HG03280 (cell line): Measurements from ENCODE around the gene MYOC.
"Not testable (repeated sequence)": the region's sequence is repeated elsewhere in the genome, so short reads cannot be mapped to it uniquely, and the experiment has no call there.

Experiments
- ATAC-seq: cut with Tn5 transposase; IDR thresholded peaks from one replicate; pipeline ENCODE4 v1.9.1; 2021; ENCODE audit warnings: mild to moderate bottlenecking, moderate library complexity; ENCODE audit not compliant: unreplicated experiment

MYOC gene

DNA sequence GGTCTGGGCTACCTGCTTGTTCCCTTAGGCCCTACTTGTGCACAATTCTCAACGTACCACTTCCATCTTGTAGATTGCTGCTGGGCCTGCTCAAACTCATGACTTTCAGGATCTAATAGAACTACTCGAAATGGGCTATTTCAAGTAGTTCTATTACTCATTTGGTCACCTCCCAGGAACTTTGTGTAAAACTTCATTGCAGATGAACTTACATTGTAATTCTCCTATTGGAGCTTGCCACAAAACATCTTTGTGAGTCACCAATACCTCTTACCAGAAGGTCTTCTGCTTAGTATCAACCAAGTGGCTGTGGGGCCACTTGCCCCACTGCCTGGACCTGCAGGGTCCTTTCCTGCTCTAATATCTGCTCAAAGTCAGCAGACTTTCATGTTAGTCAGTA lies 41.2 kb downstream of the MYOC start:
- ATAC-seq = no peak

DNA sequence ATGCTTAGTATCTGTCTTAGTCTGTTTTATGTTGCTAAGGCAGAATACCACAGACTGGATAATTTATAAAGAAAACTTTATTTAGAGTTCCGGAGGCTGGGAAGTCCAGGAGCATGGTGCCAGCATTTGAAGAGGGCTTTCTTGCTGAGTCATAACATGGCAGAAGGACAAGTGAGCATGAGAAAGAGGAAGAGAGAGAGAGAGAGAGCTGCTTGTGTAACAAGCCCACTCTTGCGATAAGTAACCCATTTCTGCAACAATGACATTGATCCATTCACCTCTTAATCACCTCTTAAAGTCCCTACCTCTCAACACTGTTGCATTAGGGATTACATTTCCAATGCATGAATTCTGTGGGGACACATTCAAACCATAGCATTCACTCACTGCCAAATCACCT lies 42.1 kb downstream of the MYOC start:
- ATAC-seq = no peak

DNA sequence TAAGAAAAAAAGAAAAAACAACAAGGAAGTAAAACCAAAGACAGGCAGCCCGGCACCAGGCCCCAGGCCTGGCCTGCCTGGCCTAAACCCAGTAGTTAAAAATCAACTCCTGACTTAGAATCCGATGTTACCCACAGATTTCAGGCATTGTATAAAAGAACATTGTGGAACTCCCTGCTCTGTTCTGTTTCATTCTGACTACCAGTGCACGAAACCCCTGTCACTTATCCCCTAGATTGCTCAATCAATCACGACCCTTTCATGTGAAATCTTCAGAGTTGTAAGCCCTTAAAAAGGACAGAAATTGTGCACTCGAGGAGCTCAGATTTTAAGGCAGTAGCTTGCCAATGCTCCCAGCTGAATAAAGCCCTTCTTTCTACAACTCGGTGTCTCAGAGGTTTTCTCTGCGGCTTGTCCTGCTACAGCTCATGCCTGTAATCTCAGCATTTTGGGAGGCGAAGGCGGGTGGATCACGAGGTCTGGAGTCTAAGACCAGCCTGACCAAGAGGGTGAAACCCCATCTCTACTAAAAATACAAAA lies 46.0 kb downstream of the MYOC start:
- ATAC-seq = no peak

DNA sequence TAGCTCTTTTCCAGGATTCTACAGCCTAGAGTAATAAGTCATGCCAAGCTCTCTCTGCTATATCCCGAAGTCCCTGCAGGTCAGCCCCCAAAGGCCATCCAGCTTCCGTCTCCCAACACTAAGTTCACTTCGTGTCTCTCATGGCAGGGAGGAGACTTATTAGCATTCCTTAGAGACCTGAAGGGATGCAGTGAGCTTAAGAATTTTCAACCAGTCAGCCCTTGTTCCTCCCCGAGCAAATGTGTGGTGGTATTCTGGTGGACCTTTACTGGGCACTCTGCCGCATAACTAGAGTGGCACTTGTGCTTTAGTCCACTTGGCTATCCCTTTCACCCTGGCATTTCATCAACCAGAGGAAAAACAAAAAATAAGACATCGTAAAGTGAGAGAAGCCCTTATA lies 49.4 kb downstream of the MYOC start:
- ATAC-seq = not testable (repeated sequence)

DNA sequence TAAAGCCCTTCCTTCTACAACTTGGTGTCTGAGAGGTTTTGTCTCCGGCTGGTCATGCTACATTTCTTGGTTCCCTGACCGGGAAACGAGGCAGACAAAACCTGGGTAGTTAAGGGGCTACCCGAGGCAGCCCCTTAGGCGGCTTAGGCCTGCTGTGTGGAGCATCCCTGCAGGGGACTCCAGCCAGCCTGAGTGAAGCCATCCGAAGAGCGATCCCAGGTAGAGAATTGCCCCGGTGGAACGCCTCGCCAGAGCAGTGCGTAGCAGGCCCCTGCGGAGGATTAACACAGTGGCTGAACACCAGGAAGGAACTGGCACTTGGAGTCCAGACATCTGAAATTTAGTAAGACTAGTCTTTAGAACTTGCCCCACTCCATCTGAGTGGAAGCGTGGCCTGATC lies 51.6 kb downstream of the MYOC start:
- no peak for ATAC-seq

DNA sequence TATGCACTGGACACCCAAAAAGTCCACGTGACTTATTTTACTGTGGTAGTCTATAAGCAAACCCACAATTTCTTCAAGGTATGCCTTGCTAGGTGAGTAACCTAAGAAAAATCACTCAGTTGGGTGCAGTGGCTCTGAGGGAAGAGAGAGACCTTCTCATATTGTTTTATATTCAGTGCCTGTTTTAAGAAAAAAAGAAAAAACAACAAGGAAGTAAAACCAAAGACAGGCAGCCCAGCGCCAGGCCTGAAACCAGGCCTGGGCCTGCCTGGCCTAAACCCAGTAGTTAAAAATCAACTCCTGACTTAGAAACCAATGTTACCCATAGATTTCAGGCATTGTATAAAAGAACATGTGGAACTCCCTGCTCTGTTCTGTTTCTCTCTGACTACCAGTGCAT lies 52.2 kb downstream of the MYOC start:
- ATAC-seq = not testable (repeated sequence)

DNA sequence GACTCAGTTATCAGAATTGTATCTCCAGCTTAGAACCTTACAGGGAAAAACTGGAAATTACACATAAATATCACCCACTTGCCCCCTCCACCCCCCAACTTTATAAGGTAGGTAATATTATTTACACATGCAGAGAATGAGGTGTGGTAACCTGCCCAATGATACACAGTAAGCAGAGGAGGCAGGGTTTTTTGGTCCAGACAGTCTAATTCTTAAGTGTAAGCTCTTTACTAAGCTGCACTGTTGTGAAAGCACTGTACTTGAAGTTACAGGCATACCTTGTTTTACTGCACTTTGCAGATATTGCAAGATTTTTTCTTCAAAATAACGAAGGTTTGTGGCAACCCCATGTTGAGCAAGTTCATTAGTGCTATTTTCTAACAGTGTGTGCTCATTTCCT lies 55.3 kb downstream of the MYOC start:
- ATAC-seq = no peak

DNA sequence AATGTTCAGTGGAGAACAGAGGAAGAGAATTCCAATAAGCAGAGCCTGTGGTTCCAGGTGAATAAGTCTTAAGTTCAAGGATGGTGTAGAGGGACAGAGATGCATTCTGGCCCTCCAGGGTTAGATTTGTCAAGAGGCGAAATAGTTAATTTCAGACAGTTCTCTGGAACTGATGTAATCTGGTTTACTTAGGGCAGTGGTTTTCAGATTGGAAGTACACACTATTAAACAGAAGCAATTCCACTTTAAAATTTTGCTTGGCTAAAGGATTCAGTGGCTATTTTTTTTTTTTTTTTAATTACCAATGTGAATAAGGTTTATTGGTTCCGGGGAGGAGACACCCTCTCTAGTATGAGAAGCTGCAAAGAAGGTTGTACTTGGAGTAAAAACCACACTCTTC lies 55.8 kb downstream of the MYOC start:
- ATAC-seq = no peak

DNA sequence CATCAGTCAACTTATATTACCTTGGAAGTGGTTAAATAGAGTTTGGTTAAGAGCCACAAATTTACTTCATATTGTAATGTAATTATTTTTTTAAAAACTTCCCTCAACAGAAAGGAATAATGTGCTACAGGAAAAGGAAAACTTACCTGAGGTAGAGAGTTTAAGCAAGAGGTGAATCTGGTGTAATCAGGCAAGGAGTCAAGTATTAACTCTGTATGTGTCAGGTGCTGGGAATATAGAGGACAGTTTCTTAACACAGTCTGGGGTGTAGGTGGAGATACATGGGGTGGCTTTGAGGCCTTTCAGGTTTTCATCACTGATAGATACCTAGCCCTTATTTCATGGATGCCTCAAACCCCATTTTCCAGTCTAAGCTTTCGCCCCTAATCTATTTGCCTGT lies 56.4 kb downstream of the MYOC start:
- no peak for ATAC-seq

DNA sequence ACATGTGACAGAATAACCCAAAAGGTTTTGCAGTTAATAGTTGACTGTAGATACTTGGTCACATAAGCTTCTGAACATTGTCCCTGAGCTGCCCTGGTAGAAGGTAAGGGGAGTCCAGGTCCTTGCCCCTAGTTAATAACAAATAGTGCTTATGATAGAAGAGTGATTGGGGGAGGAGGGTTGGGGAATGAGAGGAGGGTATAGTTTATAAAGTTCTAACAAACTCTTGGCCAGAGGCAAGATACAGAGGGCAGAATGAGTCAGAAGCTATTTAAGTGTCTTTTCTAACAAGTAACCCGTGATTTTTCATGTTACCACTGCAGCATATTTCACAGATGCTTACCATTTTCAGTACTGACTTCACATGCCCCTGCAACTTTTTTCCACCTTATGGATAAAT lies 57.2 kb downstream of the MYOC start:
- no peak for ATAC-seq

DNA sequence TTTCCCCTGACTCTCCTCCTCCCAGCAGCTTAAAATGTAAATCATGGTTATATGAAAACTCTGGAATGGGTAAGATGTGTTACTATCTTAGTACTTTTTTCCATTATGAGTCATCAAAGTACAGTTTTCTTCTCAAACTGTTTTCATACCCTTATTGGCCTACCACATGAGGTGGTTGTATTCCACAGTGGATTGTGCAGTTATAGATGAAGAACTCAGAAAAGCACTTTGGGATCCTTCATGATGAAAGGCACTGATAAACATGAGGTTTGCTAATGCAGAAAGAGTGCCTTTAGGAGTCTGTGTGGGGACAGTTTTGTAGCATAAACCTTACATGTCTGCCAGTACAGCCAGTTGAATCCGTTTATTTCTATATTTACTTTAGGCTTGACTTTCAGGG lies 62.5 kb downstream of the MYOC start:
- no peak for ATAC-seq

DNA sequence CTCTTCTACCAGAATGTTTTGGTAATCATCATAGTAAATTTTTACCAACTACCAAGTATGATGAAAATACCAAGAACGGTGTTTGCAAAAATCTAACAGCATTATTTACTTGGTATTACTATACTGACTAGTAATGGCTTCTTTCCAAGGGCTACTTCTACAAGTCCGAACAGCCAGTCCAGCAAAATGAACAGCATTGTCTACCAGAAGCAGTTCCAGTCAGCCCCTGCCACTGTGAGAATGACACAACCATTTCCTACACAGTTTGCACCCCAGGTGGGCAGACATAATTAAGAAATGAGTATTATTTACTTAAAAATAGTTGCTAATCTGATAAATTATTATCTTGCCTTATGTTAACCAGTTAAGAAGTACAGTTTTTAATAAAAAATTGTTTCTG lies 64.3 kb downstream of the MYOC start:
- ATAC-seq = no peak

DNA sequence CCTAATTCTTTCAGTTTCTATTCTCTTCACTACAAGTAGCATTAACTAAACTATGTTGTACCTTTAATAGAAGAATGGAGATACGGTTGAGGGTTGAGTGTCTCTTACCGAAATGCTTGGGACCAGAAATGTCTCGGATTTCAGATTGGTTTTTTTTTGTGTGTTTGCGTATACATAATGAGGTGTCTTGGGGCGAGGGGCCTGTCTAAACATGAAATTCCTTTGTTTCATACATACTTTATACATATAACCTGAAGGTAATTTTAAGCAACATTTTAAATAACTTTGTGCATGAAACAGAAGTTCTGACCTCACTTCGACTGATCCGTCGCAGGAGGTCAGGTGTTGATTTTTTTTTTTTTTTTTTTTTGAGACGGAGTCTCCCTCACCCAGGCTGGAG lies 66.8 kb downstream of the MYOC start:
- ATAC-seq = no peak
